ENCODE data around the gene MSI2. TPM values are rescaled to one million over a fixed set of nuclear protein-coding genes. Genes with fewer than 3 reads are reported as not detected.

MSI2 gene
- polyA plus RNA-seq, 1 donor from 2014 or later = 3.8 TPM

GRCh38 chr17:57451643-57452042 lies 195.3 kb downstream of the MSI2 start:
- no peak overlapping the region for H3K4me3 Mint-ChIP-seq
- H3K9me3 Mint-ChIP-seq = no peaks in the 10 kb centered on the region
- H3K27me3 Mint-ChIP-seq = no peaks in the 10 kb centered on the region
- H3K4me1 Mint-ChIP-seq = peaks cover 14 to 31% (median 26%) of the 10 kb centered on the region in 3 donors
- peaks cover 12% of the 10 kb centered on the region for H3K36me3 Mint-ChIP-seq
- peak overlapping the region in 1 of 3 donors; percentile 62 for H3K27ac Mint-ChIP-seq

DNA sequence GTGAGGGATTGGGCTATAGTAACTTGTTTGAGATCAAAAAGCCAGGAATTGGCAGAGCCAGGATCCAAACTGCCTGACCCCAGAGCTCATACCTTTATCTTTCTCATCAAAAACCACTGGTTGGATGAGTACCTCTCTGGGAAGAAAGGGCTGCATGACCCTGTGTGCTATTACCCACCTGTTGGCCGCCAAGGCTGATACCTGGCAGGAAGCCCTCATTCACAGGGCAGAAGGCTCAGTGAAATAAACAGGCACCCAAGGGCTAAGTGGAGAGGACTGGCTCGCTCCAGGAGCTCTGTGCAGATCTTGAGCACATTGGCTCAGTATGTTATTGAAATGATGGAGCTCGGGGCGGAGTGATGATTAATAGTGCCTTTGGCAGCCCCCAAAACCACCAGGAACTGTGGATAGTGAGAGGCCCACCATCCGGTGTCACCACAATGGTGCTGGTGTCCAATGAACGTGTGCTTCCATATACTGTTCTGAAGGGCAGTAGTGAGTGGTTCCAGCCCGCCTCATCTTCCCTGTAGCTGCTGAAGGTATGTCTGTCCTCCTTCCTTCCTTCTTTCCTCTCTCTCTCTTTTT lies 197.6 kb downstream of the MSI2 start:
- Mint-ChIP-seq H3K9me3 (no peaks in the 10 kb centered on the region), H3K4me3 (peak overlapping the region in 1 of 4 donors; percentile 28), H3K36me3 (peaks cover 6% of the 10 kb centered on the region), H3K4me1 (peaks cover 17 to 29% (median 21%) of the 10 kb centered on the region in 3 donors), H3K27ac (no peak overlapping the region), H3K27me3 (no peaks in the 10 kb centered on the region)

- Mint-ChIP-seq H3K9me3 (no peaks in the 10 kb centered on the region), H3K27ac (peak overlapping the region in 2 of 3 donors; percentile 53 to 59), H3K36me3 (peaks cover 6% of the 10 kb centered on the region), H3K4me3 (peak overlapping the region in 1 of 4 donors; percentile 54), H3K4me1 (peaks cover 21 to 36% (median 26%) of the 10 kb centered on the region in 3 donors), H3K27me3 (no peaks in the 10 kb centered on the region)
Observed at GRCh38 chr17:57454729-57455062, 198.4 kb downstream of the MSI2 start.

- H3K27ac Mint-ChIP-seq = peak overlapping the region in 1 of 3 donors; percentile 59
- peaks cover 6% of the 10 kb centered on the region for H3K36me3 Mint-ChIP-seq
- no peaks in the 10 kb centered on the region for H3K27me3 Mint-ChIP-seq
- peaks cover 23 to 36% (median 28%) of the 10 kb centered on the region in 3 donors for H3K4me1 Mint-ChIP-seq
- no peaks in the 10 kb centered on the region for H3K9me3 Mint-ChIP-seq
- H3K4me3 Mint-ChIP-seq = peak overlapping the region in 2 of 4 donors; percentile 35 to 67
Observed at GRCh38 chr17:57455063-57455914, 199.0 kb downstream of the MSI2 start.

GRCh38 chr17:57456622-57457021 lies 200.3 kb downstream of the MSI2 start:
- H3K4me1 Mint-ChIP-seq = peaks cover 25 to 37% (median 36%) of the 10 kb centered on the region in 3 donors
- no peak overlapping the region for H3K4me3 Mint-ChIP-seq
- no peaks in the 10 kb centered on the region for H3K27me3 Mint-ChIP-seq
- H3K36me3 Mint-ChIP-seq = peaks cover under 1% of the 10 kb centered on the region
- no peaks in the 10 kb centered on the region for H3K9me3 Mint-ChIP-seq
- no peak overlapping the region for H3K27ac Mint-ChIP-seq

- Mint-ChIP-seq H3K9me3 (no peaks in the 10 kb centered on the region), H3K4me1 (peaks cover 30 to 43% (median 38%) of the 10 kb centered on the region in 3 donors), H3K27me3 (no peaks in the 10 kb centered on the region), H3K27ac (no peak overlapping the region), H3K4me3 (no peak overlapping the region), H3K36me3 (peaks cover 3% of the 10 kb centered on the region)
Observed at GRCh38 chr17:57457188-57457587, 200.9 kb downstream of the MSI2 start.

- H3K4me3 Mint-ChIP-seq = peak overlapping the region in 1 of 4 donors; percentile 2
- H3K27me3 Mint-ChIP-seq = no peaks in the 10 kb centered on the region
- H3K36me3 Mint-ChIP-seq = peaks cover 3% of the 10 kb centered on the region
- peak overlapping the region in 1 of 3 donors; percentile 67 for H3K27ac Mint-ChIP-seq
- peaks cover 37 to 48% (median 46%) of the 10 kb centered on the region in 3 donors for H3K4me1 Mint-ChIP-seq
- H3K9me3 Mint-ChIP-seq = no peaks in the 10 kb centered on the region
Observed at GRCh38 chr17:57458718-57459285, 202.5 kb downstream of the MSI2 start.

DNA sequence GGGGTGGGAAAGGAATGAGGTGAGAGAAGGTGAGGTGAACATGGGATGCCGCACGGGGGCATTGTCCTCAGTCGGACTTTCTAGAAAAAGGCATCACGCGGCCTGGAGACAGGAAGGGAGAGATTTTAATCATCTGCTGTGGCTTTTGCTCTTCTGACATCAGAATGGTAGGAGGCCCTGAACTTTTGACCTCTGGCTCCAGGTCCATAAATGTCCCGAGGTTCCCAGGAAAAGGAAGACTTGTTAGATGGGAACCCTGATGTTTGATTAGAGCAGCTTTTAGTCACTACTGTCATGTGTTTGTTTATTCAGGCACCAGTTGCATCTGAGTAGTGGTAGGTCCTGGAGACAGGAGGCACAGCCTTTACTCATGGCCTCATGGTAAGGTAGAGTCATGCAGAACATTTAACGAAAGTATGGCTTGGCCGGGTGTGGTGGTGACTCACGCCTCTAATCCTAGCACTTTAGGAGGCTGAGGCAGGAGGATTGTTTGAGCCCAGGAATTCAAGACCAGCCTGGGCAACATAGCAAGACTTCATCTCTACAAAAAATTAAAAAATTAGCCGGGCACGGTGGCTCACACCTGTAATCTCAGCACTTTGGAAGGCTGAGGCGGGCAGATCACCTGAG lies 203.1 kb downstream of the MSI2 start:
- Mint-ChIP-seq H3K36me3 (peaks cover 3% of the 10 kb centered on the region), H3K4me3 (peak overlapping the region in 2 of 4 donors; percentile 2 to 58), H3K9me3 (no peaks in the 10 kb centered on the region), H3K4me1 (peaks cover 41 to 51% (median 46%) of the 10 kb centered on the region in 3 donors), H3K27ac (peak overlapping the region in 1 of 3 donors; percentile 67), H3K27me3 (no peaks in the 10 kb centered on the region)

GRCh38 chr17:57461082-57461481 lies 204.8 kb downstream of the MSI2 start:
- H3K4me3 Mint-ChIP-seq = peak overlapping the region in 2 of 4 donors; percentile 7 to 39
- peaks cover 40 to 44% (median 43%) of the 10 kb centered on the region in 3 donors for H3K4me1 Mint-ChIP-seq
- H3K9me3 Mint-ChIP-seq = no peaks in the 10 kb centered on the region
- H3K27me3 Mint-ChIP-seq = no peaks in the 10 kb centered on the region
- H3K27ac Mint-ChIP-seq = no peak overlapping the region
- peaks cover 3% of the 10 kb centered on the region for H3K36me3 Mint-ChIP-seq

GRCh38 chr17:57462007-57462579 lies 205.8 kb downstream of the MSI2 start:
- Mint-ChIP-seq H3K4me3 (peak overlapping the region in 2 of 4 donors; percentile 44 to 77), H3K27me3 (no peaks in the 10 kb centered on the region), H3K36me3 (peaks cover 3% of the 10 kb centered on the region), H3K9me3 (no peaks in the 10 kb centered on the region), H3K27ac (no peak overlapping the region), H3K4me1 (peaks cover 39 to 43% (median 42%) of the 10 kb centered on the region in 3 donors)

- peaks cover 39 to 48% (median 48%) of the 10 kb centered on the region in 3 donors for H3K4me1 Mint-ChIP-seq
Observed at GRCh38 chr17:57463103-57463885, 207.0 kb downstream of the MSI2 start.

GRCh38 chr17:57464191-57464864 lies 208.0 kb downstream of the MSI2 start:
- no peak overlapping the region for H3K27ac Mint-ChIP-seq
- peaks cover 38 to 47% (median 42%) of the 10 kb centered on the region in 3 donors for H3K4me1 Mint-ChIP-seq
- no peak overlapping the region for H3K4me3 Mint-ChIP-seq
- no peaks in the 10 kb centered on the region for H3K9me3 Mint-ChIP-seq
- peaks cover 9% of the 10 kb centered on the region for H3K36me3 Mint-ChIP-seq
- no peaks in the 10 kb centered on the region for H3K27me3 Mint-ChIP-seq

More at GRCh38 chr17:57463103-57463885, 207.0 kb downstream of the MSI2 start:
- peak overlapping the region in 2 of 3 donors; percentile 10 to 76 for H3K27ac Mint-ChIP-seq
- H3K36me3 Mint-ChIP-seq = peaks cover 9% of the 10 kb centered on the region
- H3K27me3 Mint-ChIP-seq = no peaks in the 10 kb centered on the region
- H3K9me3 Mint-ChIP-seq = no peaks in the 10 kb centered on the region
- H3K4me3 Mint-ChIP-seq = peak overlapping the region in 1 of 4 donors; percentile 52

GRCh38 chr17:57465610-57466009 lies 209.3 kb downstream of the MSI2 start:
- Mint-ChIP-seq H3K4me1 (peaks cover 35 to 44% (median 39%) of the 10 kb centered on the region in 3 donors), H3K36me3 (peaks cover 11% of the 10 kb centered on the region), H3K27me3 (no peaks in the 10 kb centered on the region), H3K27ac (no peak overlapping the region), H3K4me3 (no peak overlapping the region), H3K9me3 (no peaks in the 10 kb centered on the region)
